ENCODE data around the gene LAS1L.

DNA sequence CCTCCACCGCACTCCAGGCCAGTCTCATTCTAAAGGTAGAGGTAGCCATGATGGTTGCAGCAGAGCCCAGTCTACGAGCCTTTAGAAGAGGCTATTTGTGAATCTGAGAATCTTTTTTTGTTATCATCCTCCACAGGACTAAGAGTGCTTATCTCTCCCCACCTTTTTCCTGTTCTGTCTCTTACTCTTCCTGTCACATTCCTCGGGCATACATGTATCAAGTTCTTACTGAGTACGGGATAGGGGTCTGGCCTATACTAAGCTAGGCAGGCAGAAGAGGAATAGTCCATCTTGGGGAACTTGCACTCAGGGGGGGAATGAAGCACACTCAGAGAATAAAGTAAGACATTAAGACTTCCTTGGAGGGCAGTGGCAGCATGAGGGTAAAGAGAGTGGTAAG is 25.7 kb downstream of the LAS1L start:
- TF ChIP-seq, protein P1, sequence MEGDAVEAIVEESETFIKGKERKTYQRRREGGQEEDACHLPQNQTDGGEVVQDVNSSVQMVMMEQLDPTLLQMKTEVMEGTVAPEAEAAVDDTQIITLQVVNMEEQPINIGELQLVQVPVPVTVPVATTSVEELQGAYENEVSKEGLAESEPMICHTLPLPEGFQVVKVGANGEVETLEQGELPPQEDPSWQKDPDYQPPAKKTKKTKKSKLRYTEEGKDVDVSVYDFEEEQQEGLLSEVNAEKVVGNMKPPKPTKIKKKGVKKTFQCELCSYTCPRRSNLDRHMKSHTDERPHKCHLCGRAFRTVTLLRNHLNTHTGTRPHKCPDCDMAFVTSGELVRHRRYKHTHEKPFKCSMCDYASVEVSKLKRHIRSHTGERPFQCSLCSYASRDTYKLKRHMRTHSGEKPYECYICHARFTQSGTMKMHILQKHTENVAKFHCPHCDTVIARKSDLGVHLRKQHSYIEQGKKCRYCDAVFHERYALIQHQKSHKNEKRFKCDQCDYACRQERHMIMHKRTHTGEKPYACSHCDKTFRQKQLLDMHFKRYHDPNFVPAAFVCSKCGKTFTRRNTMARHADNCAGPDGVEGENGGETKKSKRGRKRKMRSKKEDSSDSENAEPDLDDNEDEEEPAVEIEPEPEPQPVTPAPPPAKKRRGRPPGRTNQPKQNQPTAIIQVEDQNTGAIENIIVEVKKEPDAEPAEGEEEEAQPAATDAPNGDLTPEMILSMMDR (IDR thresholded peaks at IDR 0.05; ENCODE audit: poor library complexity): no peak
- TF ChIP-seq EZH2phosphoT487 (IDR thresholded peaks at IDR 0.05; ENCODE audit: low read depth, severe bottlenecking, unreplicated experiment): no peak
